Measurements from ENCODE around the gene DIP2C.

Gene DIP2C

DNA sequence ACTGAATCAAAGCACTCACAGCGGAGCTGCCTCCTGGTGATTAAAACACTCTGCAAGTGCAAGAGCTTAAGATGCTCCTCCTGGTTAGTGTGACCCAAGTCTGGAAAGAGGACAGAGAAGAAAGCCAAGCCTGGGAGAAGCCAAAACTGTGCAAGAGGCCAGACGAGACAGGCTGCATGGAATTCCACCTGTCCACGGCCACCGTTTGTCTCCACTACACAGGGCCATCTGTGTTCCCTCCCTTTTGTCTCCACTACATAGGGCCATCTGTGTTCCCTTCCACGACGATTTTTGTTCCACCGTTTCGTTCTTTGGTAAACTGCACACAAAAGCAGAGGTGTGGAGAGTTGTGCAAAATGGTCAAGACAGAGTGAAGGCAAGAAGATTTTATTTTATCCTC is 233.0 kb downstream of the DIP2C start:
- Histone ChIP-seq H3K4me1 (peaks cover 0 to 19% (median 11%) of the 10 kb centered on the region in 4 donors), H3K36me3 (no peaks in the 10 kb centered on the region), H3K27ac (peak overlapping the region in 1 of 2 donors; percentile 39), H3K27me3 (no peaks in the 10 kb centered on the region), H3K4me3 (no peak overlapping the region), H3K9me3 (no peaks in the 10 kb centered on the region)
- intact Hi-C loops (cut with DNase I; ENCODE audit: low total_unique reads), result no loop called here
- DNase-seq, result no peak
- TF ChIP-seq, protein P1, sequence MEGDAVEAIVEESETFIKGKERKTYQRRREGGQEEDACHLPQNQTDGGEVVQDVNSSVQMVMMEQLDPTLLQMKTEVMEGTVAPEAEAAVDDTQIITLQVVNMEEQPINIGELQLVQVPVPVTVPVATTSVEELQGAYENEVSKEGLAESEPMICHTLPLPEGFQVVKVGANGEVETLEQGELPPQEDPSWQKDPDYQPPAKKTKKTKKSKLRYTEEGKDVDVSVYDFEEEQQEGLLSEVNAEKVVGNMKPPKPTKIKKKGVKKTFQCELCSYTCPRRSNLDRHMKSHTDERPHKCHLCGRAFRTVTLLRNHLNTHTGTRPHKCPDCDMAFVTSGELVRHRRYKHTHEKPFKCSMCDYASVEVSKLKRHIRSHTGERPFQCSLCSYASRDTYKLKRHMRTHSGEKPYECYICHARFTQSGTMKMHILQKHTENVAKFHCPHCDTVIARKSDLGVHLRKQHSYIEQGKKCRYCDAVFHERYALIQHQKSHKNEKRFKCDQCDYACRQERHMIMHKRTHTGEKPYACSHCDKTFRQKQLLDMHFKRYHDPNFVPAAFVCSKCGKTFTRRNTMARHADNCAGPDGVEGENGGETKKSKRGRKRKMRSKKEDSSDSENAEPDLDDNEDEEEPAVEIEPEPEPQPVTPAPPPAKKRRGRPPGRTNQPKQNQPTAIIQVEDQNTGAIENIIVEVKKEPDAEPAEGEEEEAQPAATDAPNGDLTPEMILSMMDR (IDR thresholded peaks at IDR 0.05), result no peak

DNA sequence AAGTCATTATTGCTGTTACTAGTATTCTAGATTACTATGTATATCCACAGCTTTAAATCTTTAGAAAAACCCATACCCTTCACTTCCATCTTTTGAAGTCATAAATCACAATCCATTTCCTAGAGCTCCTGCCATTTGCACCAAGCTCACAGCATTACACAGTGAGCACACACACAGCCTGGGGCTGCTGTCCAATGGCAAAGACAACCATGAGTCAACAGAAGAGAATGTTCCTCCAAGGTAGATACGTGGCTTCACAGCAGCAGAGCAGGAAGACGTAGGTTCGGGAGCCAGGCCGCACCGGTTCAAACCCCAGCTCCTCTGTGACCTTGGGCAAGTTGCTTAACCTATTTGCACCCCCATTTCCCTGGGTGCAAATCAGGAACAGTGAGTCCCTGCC is 234.6 kb downstream of the DIP2C start:
- Histone ChIP-seq H3K4me1 (peaks cover 0 to 31% (median 13%) of the 10 kb centered on the region in 4 donors), H3K27ac (peak overlapping the region; percentile 50 to 63), H3K9me3 (no peaks in the 10 kb centered on the region), H3K27me3 (no peaks in the 10 kb centered on the region), H3K36me3 (no peaks in the 10 kb centered on the region), H3K4me3 (no peak overlapping the region)
- intact Hi-C loops (cut with DNase I; ENCODE audit: low total_unique reads), result no loop called here
- DNase-seq, result peak; percentile 41 to 80
- TF ChIP-seq, protein P1 (IDR thresholded peaks at IDR 0.05), result no peak

DNA sequence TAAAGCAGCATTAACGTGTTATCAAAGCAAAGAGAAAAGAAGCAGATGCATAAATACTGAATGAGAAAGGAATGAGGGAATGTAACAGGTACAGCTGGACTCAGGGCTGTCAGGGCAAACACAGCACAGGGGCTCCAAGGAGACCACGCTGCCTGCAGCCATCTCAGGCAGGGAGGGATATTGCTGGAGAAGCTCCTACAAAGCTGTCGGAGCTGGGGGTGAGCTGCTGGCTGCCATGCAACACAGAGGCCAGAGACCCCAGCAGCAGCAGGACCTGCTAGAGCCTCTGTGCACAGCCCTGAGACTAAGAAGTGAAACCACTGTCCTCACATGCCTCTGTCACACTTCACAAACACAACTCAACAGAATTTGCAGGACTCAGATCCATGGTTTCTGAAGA is 235.8 kb downstream of the DIP2C start:
- TF ChIP-seq, protein P1 (IDR thresholded peaks at IDR 0.05), result no peak
- no peaks in the 10 kb centered on the region for H3K9me3 ChIP-seq
- H3K4me1 ChIP-seq, result peaks cover 0 to 31% (median 13%) of the 10 kb centered on the region in 4 donors
- intact Hi-C loops (cut with DNase I; ENCODE audit: low total_unique reads), result no loop called here
- DNase-seq, result no peak
- H3K4me3 ChIP-seq, result no peak overlapping the region
- H3K27ac ChIP-seq, result peak overlapping the region in 1 of 2 donors; percentile 2
- no peaks in the 10 kb centered on the region for H3K27me3 ChIP-seq
- no peaks in the 10 kb centered on the region for H3K36me3 ChIP-seq

DNA sequence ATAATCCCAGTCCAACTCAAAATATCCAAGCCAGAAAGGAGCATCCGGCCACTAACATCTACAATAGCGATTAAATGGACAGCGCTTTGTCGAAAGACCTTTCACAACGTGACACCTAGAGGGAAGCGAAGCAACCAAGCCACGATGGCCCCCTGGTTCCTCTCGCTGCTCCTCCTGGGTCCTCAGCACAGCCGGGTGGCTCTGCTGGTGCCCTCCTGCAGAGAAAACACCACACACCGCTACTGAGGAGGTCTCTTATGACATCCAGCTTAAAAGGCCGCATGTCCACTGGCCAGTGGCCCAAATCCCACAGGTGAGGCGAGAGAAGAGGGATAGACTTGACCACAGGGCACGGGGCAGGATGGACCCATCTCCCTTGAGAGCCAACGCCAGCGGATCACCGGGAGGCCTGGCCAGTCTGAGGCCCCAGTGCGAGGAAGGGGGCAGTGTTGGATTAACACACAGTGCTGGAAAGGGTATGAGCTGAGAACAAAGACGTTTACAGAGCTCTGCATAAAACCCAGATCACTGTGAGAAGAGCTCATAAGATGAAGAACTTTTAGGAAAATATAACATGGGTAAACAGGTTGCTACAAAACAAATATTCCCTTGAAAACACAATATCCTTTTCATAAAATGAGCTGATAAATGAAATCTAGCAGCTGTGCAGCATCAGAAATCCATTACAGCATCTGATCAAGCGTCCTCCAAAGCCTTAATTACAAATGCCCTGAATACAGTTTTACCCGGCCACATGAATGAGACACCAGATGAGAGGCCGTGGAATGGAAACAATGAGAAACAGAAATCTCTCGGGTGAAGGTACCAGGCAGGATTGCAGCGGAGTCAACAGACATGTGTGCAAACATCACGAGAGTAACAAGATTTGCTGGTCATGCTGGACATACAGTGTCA is 236.7 kb downstream of the DIP2C start:
- Histone ChIP-seq H3K4me1 (peaks cover 0 to 31% (median 12%) of the 10 kb centered on the region in 4 donors), H3K27ac (no peak overlapping the region), H3K36me3 (no peaks in the 10 kb centered on the region), H3K27me3 (no peaks in the 10 kb centered on the region), H3K9me3 (no peaks in the 10 kb centered on the region), H3K4me3 (no peak overlapping the region)
- intact Hi-C loops (cut with DNase I; ENCODE audit: low total_unique reads), result no loop called here
- no peak for DNase-seq
- TF ChIP-seq, protein P1 (IDR thresholded peaks at IDR 0.05), result no peak

DNA sequence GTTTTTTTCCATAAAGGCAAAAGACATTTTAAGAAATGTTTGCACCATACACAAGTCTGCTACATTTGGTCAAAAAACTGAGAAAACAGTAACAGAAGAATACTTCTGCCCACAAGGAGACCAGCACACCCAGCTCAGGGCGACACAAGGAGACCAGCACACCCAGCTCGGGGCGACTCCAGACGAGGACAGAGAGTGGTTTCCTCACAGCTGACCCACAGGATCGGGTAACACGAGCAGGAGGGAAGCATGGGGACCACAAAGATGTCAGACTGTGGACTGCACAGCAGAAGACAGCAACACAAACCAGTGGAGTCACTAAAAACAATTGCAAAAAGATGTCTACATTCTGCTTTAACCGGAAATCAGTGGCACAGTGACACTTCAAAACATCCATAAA is 237.6 kb downstream of the DIP2C start:
- Histone ChIP-seq H3K27me3 (no peaks in the 10 kb centered on the region), H3K9me3 (no peaks in the 10 kb centered on the region), H3K4me1 (peaks cover 0 to 31% (median 10%) of the 10 kb centered on the region in 4 donors), H3K27ac (no peak overlapping the region), H3K4me3 (no peak overlapping the region), H3K36me3 (no peaks in the 10 kb centered on the region)
- TF ChIP-seq, protein P1 (IDR thresholded peaks at IDR 0.05), result no peak
- DNase-seq, result no peak
- intact Hi-C loops (cut with DNase I; ENCODE audit: low total_unique reads), result no loop called here
